SHP77 (cell line): ENCODE results near the gene UNC13A.

Experiments
- DNase-seq, 2 experiments: peaks; one replicate each; lab custom pipeline; 2025; lab: John Stamatoyannopoulos, UW

Gene UNC13A

GRCh38 chr19:17706750-17707181, 18.6 kb upstream of the UNC13A start:
- peak in 1 of 2 experiments; percentile 24 for DNase-seq

DNA sequence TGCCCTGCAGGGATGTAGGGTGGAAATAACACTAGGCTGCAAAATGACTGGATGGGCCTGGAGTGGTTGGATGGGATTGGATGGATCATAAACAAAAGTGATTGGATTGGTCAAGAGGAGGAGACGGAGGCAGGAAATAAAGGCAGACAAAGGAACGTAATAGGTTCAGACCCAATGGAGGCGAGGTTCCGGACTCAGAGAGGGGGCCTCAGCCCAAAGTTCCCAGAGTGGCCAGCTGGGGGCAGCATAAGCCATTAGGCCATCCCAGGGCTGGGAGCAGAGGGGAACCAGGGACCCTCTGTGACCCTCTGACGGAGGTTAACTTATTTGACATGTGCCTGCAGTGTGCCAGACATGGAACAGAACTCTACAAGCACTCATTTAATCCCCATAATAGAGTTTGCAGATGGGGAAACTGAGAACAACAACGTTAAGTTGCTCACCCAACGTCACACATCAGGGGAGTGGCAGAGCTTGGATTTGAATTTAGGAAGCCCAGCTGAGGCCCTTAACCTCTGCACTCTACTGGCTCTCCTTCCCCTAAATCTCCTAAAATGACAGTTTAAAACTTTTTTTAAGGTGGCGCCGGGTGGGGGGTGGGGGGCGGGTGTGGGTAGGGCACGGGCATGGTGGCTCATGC, 15.8 kb upstream of the UNC13A start:
- DNase-seq, result peak in 1 of 2 experiments; percentile 16

GRCh38 chr19:17695198-17695597, 7.0 kb upstream of the UNC13A start:
- DNase-seq, result no peak

DNA sequence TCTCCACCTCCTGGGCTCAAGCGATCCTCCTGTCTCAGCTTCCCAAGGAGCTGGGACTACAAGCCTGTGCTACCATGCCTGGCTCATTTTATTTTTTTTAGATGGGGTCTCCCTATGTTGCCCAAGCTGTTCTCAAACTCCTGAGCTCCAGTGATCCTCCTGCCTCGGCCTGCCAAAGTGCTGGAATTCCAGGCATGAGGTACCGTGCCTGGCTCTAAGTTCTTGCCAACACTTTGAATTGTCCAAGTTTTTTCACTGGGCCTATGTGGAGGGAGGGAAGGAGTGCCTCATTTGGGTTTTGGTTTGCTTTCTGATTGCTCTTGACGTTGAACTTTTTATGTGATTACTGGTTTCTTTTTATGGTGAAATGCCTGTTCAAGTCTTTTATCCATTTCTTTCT, 4.4 kb upstream of the UNC13A start:
- DNase-seq, result no peak

- DNase-seq, result no peak
These were observed 870 bp upstream of the UNC13A start for GRCh38 chr19:17688853-17689595.

DNA sequence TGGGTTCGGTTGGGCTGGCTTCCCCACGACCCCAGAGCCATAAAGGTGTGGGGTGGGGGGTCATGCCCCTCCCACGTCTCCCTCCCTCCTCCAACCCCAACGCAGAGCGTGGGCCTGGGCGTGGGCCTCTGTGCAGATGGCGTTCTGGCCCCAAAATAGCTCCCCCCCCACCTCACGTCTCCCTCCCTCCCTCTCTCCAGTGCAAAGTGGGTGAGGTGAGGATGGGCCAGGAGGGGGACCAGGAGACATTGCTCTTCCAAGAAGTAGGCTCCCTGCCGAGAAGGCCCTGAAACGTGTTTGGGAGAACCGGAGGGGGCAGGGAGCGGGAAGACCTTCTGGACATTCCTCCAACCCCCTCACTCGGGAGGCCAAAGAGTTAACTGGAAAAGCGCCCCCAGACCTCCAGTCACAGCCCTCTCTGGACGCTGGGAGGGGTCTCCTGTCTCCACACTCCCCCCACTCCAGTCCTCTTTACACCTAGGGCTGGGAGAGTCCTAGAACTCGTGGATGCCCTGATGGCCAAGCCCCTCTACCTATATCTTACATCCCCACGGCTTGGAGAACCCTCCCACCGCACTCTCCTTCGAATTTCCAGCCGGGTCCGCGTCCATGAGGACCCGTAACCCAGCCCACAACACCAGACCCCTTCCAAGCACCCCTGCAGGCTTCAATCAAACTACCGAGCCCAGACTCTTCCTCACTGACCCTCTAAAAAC, 855 bp downstream of the UNC13A start:
- no peak for DNase-seq

DNA sequence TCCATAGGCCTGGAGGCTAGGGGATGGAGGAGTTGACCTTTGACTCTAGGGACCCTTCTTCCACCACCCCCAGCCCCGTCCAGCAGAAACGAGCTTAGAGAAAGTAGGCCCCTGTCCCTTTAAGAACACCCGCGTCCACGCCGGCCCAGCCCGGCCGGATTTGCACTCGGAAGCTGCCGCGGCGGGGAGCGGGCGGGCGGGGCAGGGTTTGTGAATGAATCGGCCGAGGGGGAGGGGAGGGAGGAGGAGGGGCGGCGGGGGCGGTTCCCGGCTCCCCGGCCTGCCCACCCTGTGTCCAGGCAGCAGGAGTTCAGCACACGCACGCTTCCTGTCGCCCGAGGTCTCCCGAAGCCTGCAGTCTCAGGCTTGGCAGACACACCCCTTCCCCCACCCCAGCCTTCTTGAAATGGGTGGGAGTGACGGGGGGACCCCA, 1.5 kb downstream of the UNC13A start:
- DNase-seq, result peak in 1 of 2 experiments; percentile 49

DNA sequence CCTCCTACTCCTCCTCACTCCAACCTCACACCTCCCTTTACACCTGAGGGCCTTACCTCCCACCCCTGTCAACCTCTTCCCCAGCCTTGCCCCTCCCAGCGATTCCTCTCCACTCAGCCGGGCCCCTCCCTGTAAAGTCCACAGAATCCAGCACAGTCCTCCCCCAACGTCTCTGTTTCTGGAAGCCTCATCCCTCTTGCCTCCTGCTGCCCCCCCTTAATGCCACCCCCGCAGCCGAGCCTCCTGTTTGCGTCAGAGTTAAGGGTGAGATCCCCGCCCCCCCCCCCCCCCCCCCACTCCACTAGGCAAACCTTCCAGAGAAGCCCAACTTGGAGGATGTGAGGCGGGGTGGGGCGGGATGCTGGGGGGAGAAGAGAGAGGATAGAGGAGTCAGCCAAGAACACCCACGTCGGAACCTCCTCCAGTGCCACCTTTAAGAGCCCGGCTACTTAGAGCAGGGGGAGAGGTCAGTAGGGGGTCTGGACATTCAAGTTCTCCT, 2.1 kb downstream of the UNC13A start:
- DNase-seq, result no peak

DNA sequence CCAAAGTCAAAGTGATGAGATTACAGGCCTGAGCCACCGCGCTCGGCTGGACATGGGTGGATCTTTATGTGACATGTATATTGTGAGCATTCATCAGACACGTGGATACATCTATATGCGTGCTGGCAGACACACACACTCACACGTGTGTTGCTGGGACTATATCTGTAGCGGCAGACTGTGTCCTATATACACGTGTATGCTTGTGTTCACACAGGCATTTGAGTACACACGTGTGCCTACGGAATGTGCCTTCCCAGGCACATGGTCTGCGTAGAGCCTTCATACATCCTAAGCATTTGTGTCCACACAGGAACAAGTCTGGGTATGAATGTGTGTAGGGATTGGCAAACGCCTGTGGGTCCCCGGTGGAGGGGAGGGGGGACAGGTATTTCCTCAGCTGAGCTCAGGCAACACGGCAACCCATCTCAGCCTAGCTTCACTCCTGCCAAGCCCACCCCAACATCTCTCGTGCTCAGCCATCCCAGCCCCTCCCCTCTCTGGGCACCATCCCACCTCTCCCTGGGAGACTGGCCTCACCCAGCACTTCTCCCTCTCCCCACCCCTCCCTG, 2.6 kb downstream of the UNC13A start:
- DNase-seq, result no peak

GRCh38 chr19:17684256-17684655, 3.9 kb downstream of the UNC13A start:
- DNase-seq, result no peak

DNA sequence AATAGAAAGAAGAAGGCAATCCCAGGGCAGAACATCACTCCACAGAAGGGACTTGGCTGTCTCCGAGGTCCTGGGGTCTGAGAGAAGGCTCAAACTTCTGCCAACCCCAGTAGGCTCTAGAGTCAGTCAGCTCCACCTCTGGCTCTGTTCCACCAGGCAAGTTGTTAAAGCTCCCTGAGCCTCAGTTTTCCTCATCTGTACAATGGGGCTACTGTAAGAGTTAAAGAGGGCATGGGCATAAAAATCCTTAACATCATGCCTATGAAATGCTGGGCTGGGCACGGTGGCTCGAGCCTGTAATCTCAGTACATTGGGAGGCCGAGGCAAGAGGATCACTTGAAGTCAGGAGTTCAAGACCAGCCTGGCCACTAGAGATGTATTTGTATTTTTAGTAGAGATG, 5.1 kb downstream of the UNC13A start:
- no peak for DNase-seq

DNA sequence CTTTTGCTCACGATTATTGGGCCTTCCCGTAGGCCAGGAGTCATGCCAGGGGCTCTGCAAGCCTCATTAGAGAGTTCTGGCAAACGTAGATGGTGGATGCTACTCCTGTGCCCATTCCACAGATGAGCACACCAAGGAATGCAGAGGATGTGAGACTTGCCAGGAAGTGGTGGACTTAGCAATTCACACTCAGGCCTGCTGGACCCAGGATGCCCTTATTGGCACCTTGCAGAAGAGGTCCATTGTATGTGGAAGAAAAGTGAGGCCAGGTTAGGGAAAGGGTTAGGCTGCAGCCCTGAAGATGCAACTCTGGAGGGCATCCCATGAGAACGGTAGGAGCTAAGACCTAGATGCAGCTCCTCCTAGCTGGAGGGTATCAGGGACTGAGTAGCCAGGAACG, 5.9 kb downstream of the UNC13A start:
- DNase-seq, result no peak

DNA sequence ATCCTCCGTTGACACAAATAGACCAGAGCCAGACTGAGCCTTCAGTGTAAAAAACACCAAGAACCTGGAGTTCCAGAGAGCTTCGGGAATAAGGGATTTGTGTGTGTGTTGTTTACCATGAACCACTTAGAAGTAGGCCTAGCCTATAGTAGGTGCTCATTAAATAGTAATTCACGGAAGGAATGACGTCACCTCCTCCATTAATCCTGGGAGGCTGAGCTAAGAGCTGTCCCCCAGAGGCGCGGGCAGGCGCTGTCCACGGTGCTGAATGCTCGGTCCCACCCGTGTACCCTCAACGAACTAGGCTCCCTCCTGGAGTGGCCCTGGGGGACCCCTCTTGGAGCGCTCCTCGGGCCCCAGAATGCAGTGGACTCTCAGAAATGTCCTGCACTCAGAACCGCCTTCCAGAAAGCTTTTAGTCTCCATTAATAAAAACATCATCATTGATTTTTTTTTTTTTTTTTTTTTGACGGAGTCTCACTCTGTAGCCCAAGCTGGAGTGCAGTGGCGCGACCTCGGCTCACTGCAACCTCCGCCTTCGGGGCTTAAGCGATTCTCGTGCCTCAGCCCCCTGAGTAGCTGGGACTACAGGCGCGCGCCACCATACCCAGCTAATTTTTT, 6.5 kb downstream of the UNC13A start:
- DNase-seq, result no peak

DNA sequence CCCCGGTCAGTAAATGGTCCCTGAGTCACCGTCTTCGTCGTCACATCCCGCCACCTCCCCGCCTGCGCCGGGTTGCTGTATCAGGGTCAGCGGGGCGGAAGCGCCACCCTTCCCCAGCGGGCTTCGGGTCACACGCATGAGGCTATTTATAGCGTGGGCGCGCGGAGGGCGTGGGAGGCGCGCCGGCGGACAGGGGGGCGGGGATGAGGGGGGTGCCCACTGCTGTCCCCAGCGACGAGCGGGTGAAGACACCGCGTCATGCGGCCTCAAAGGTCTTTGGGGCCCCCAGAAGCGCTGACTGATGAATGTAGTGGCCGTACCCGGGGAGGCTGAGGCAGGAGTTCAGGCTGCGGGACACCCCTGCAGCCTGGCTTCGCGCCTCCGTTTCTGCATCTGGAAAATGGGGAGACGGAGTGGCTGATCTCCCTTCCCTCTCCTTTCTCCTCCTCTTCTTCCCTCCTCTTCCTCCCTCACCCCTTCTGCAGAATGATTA, 7.9 kb downstream of the UNC13A start:
- DNase-seq, result no peak

DNA sequence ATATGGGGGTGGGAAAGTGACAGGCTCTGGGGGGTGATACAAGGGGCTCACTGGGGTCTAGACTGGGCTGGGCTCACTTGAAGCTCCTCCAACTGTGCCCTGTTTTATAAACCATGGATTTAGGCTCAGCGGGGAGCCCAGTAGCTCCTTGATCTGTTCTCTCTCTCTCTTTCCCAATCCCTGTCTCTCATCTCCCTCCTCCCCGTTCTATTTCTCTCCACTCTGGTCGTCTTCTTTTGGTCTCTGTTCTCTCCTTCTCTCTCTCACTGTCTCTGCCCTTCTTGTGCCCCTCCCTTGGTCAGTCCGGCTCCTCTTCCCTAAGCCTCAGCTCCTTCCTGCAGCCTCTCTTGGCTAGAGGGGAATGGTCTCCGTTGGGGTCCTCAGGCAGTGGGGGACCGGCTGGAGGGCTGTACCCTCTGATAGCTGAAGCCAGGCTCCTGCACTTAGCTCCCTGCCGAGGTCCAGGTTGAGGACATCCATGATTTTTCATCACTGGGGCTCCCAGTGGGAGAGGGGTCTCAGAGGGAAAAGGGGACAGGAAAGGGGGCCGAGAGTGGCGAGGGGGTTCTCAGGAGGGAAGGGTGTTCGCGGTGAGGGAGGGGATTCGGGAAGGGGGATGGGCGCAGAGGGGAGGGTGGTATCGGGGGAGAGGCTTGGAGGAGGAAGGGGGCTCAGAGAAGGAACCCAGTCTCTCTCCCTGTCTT, 8.5 kb downstream of the UNC13A start:
- no peak for DNase-seq

DNA sequence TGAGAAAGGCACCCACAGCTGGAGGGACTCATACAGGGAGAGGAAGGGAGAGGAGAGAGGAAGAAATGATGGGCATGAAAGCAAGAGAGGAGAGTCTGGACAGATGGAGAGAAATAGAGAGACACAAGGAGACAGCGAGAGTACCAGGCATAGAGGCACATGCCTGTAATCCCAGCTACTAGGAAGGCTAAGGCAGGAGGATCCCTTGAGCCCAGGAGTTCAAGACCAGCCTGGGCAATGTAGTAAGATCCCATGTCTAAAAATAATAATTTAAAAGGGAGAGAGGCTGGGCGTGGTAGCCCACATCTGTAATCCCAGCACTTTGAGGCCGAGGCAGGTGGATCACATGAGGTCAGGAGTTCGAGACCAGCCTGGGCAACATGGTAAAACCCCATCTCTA, 9.3 kb downstream of the UNC13A start:
- DNase-seq, result no peak

GRCh38 chr19:17677002-17677401, 11.2 kb downstream of the UNC13A start:
- DNase-seq, result no peak

GRCh38 chr19:17676295-17676694, 11.9 kb downstream of the UNC13A start:
- DNase-seq, result no peak

DNA sequence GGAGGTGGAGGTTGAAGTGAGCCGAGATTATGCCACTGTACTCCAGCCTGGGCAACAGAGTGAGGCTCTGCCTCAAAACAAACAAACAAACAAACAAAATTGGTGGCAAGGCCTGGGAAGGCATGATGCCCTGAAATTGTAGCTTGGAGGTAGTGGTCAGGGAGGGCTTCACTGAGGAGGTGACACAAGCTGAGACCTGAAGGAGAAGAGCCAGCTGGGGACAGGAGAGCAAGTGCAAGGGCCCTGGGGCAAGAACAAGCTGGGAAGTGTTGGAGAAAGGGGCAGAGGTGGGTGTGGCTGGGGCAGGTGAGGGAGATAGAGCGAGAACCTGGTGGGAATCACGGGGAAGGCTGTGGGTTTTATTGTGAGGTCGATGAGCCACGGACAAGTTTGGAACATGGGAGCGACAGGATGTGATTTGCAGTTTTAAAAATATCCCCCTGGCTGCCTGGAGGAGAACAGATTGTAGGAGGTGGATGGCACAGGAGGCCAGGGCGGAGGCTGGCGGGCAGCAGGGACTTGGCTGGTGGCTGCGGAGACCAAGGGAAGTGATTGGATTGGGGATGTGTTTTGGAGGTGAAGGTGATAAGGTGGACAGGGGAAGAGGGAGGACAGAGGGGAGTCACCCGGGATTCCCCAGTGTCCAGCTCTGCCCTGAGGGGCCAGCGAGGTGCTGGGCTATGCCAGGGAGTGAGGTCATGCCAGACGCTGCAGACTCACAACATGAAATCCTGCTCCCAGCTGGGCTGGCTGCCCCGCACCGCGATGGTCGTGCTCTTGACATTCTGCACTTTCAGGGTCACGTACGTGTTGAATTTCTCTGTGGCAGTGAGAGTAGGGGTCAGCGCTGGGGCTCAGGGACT, 14.0 kb downstream of the UNC13A start:
- no peak for DNase-seq

DNA sequence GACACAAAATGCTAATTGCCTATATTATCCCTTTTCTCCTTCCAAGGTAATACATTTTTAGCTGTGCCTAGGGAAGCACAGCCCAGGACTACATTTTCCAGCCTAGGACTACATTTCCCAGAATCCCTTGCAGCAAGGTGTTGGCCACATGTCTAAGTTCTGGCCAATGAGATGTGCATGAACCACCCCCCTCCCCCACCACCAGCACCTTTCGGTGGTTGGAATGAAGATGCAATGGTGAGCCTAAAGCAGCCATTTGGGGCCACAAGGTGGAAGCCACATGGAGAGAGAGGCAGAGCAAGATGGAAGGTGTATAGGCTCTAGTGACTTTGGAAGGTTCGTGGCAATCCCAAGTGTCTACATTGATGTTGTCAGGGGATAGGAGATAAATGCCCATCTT, 16.2 kb downstream of the UNC13A start:
- DNase-seq, result peak in 1 of 2 experiments; percentile 34
